ENCODE results near the gene SGCA. TPM values are rescaled to one million over a fixed set of nuclear protein-coding genes. Genes with fewer than 3 reads are reported as not detected.

Gene SGCA
- total and polyA plus RNA-seq, 8 donors: 3.2 to 18.5 (median 5.6) TPM

DNA sequence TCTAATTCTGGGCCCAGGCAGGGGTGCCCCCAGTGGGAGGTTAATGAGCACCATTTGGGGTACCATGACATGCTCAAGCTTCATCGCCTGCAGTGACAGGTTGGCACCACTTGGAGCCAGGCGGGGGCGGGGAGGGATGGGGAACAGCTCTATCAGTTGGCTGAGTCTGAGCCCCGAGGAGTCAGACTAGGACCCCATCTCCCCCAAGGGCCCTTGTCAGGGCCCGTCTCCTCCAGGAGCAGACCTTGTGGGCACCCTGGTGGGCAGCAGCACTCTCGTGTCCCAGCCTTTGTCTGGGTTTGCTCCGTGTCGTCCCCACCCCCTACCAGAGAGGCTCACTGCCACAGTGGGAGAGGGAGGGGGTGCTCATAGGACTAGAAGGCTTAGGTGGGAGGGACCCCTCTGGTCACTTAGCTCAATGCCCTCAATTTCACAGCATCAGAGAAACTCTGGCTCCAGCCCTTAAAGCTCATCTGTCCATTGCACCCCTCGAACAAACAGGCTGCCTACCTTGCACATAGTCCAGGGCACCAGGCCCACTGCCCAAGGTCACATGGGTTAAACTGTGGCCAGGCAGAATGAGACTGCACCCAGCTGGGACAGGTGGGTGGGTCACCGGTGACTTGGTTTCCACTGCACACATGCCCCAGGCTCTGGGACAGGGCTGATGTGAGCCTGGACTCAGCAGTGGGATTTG lies 19.4 kb upstream of the SGCA start:
- Histone ChIP-seq H3K4me3 (peak overlapping the region in 1 of 2 donors; percentile 98), H3K9me3 (no peaks in the 10 kb centered on the region), H3K27me3 (no peaks in the 10 kb centered on the region), H3K36me3 (peaks cover 0 to 40% of the 10 kb centered on the region in 2 donors), H3K4me1 (peaks cover 29 to 74% of the 10 kb centered on the region in 2 donors), H3K27ac (peak overlapping the region; percentile 89 to 92)
- DNase-seq: peak in 1 of 4 donors; percentile 50
- ATAC-seq: no peak
- TF ChIP-seq, protein P1, sequence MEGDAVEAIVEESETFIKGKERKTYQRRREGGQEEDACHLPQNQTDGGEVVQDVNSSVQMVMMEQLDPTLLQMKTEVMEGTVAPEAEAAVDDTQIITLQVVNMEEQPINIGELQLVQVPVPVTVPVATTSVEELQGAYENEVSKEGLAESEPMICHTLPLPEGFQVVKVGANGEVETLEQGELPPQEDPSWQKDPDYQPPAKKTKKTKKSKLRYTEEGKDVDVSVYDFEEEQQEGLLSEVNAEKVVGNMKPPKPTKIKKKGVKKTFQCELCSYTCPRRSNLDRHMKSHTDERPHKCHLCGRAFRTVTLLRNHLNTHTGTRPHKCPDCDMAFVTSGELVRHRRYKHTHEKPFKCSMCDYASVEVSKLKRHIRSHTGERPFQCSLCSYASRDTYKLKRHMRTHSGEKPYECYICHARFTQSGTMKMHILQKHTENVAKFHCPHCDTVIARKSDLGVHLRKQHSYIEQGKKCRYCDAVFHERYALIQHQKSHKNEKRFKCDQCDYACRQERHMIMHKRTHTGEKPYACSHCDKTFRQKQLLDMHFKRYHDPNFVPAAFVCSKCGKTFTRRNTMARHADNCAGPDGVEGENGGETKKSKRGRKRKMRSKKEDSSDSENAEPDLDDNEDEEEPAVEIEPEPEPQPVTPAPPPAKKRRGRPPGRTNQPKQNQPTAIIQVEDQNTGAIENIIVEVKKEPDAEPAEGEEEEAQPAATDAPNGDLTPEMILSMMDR (IDR thresholded peaks at IDR 0.05): no peak
- intact Hi-C loops (cut with DNase I): no loop called here

DNA sequence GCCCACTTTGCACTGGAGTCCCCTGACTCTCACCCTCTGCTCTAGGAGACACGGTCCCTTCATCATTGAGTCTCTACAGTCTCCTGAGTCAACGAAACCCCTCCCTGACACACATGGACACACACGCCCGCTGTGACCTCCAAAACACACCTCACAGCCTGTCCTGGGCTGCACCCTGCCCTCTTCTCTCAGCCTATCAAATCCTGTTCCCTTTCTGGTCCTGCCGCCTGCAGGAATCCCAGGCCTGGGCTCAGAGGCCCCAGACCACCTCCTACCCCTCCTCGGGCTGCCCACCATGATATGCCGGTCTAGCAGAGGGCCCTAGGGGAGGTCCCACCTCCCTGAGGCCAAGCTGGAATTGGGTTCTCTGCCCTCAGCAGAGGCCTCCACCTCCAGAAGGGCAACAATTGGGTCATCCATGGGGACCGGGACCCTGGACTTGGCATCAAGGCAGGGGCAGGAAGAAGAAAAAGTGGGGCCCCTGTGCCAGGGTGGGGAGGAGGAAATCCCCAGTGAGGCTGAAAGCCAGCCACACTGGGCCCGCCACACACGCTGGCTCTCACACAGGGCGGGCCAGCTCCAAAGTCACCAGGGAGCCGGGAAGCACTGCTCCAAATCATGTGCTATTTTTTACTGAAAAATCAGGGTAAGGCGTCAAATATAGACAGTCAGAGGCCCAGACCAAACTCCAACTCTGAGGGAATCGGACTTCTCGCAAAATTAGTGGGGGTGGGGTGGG lies 18.7 kb upstream of the SGCA start:
- H3K4me1 ChIP-seq: peaks cover 28 to 74% of the 10 kb centered on the region in 2 donors
- no peak for ATAC-seq
- intact Hi-C loops (cut with DNase I): no loop called here
- H3K36me3 ChIP-seq: peaks cover 0 to 33% of the 10 kb centered on the region in 2 donors
- no peaks in the 10 kb centered on the region for H3K9me3 ChIP-seq
- peak overlapping the region; percentile 98 for H3K4me3 ChIP-seq
- peak overlapping the region; percentile 89 to 92 for H3K27ac ChIP-seq
- H3K27me3 ChIP-seq: no peaks in the 10 kb centered on the region
- DNase-seq: peak in 1 of 4 donors; percentile 62
- TF ChIP-seq, protein P1 (IDR thresholded peaks at IDR 0.05): no peak

DNA sequence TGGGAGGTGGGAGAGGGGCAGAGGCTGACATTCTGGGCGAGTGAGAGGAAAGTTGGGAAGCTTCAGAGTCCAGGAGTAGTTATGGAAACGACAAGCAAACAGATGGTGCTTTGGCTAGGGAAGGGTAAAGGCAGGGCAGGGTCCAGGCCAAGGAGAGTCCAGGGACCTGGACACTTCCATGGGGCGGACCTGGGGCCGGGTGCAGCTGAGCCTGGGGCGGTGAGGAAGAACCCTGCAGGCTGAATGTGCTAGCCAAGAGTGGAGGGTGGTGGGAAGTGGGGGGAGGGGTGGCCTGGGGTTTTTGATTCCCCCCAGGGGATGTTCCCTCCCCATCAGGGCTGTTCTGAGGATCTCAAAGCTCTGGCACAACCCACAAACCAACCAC lies 18.0 kb upstream of the SGCA start:
- TF ChIP-seq, protein P1 (IDR thresholded peaks at IDR 0.05): no peak
- ATAC-seq (no peak), DNase-seq (peak in 2 of 4 donors; percentile 63 to 83)
- H3K9me3 ChIP-seq: no peaks in the 10 kb centered on the region
- H3K27me3 ChIP-seq: no peaks in the 10 kb centered on the region
- H3K4me1 ChIP-seq: peaks cover 23 to 74% of the 10 kb centered on the region in 2 donors
- peak overlapping the region; percentile 98 for H3K4me3 ChIP-seq
- intact Hi-C loops (cut with DNase I): no loop called here
- peaks cover 0 to 25% of the 10 kb centered on the region in 2 donors for H3K36me3 ChIP-seq
- H3K27ac ChIP-seq: peak overlapping the region; percentile 89 to 92

DNA sequence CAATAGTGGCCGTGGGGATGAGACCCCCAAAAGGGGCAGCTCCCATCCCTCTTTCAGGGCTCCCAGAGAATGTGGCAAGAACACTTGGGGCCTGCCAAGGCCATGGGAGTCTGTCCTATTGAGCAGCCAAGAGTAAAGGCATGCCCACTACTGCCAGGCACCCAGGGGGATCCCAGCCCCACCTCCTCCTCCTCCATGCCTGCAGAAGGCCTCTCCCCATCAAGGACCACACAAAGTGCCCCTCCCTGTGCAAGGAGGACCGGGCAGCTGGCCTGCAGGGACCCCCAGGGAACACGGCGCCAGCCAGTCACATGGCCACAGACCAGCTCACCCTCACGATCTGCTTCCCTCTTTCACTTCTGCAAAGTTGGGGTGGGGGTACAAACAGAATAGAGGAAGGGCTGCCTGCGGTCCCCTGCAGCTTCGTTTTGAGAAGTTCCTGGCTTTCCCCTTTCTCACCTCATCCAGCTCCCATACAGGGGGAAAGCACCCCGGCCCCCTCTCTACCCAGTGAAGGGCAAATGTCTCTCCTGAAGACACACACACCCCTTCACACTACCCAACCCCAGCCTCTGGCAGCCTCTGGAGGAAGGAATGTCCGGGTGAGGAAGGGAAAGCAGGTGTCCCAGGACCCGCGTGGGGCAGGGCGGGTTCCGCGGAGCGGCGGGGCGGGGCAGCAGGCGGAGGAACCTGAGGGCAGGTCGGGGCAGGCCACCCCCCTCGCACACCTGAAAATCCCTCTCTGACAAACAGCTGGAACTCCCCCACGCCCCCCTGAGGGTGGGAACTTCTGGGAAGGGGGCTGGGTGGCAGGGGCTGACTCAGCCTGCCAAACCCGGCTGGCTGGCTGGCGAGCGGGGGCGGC lies 17.3 kb upstream of the SGCA start:
- peak; percentile 23 for ATAC-seq
- H3K27ac ChIP-seq: peak overlapping the region; percentile 89 to 92
- H3K9me3 ChIP-seq: no peaks in the 10 kb centered on the region
- TF ChIP-seq, protein P1 (IDR thresholded peaks at IDR 0.05): no peak
- peaks cover 0 to 19% of the 10 kb centered on the region in 2 donors for H3K36me3 ChIP-seq
- H3K27me3 ChIP-seq: no peaks in the 10 kb centered on the region
- H3K4me1 ChIP-seq: peaks cover 23 to 74% of the 10 kb centered on the region in 2 donors
- DNase-seq: peak in 2 of 4 donors; percentile 79 to 93
- H3K4me3 ChIP-seq: peak overlapping the region; percentile 98
- intact Hi-C loops (cut with DNase I): no loop called here

Data from left lung (tissue), 10 donors.